Keratinocyte (primary cell): ENCODE results near the gene TMEM134.

ENCODE experiments used
- CTCF ChIP-seq, 3 experiments: IDR thresholded peaks in 1 of 3; conservative IDR thresholded peaks in 1 of 3; optimal IDR thresholded peaks in 1 of 3; 2 replicates in 2 of 3; 3 replicates in 1 of 3; pipeline versions ENCODE3 to v1.5.1; 2011; ENCODE audit warnings: low read length in 3 of 3, mild to moderate bottlenecking in 3 of 3, moderate library complexity in 2 of 3, control low read depth in 1 of 3, inconsistent platforms in 1 of 3; ENCODE audit not compliant: insufficient read depth in 2 of 3; ENCODE audit errors: extremely low read depth in 1 of 3
- EZH2 ChIP-seq: IDR thresholded peaks from one replicate; pipeline ENCODE4 v1.6.1; 2012; ENCODE audit warnings: inconsistent platforms, mild to moderate bottlenecking, low read length, moderate library complexity

GRCh38 chr11:67420646-67421429 lies 48.2 kb downstream of the TMEM134 start:
- TF ChIP-seq CTCF (optimal IDR thresholded peaks at IDR 0.05 in 1 of 3, IDR thresholded peaks at IDR 0.05 in 1 of 3, conservative IDR thresholded peaks at IDR 0.05 in 1 of 3; ENCODE audit: extremely low read depth in 1 of 3, insufficient read depth in 2 of 3, low read length in 3 of 3) (no peak), EZH2 (no peak)
